ENCODE measurements around the gene RPS15.

The RPS15 gene

DNA sequence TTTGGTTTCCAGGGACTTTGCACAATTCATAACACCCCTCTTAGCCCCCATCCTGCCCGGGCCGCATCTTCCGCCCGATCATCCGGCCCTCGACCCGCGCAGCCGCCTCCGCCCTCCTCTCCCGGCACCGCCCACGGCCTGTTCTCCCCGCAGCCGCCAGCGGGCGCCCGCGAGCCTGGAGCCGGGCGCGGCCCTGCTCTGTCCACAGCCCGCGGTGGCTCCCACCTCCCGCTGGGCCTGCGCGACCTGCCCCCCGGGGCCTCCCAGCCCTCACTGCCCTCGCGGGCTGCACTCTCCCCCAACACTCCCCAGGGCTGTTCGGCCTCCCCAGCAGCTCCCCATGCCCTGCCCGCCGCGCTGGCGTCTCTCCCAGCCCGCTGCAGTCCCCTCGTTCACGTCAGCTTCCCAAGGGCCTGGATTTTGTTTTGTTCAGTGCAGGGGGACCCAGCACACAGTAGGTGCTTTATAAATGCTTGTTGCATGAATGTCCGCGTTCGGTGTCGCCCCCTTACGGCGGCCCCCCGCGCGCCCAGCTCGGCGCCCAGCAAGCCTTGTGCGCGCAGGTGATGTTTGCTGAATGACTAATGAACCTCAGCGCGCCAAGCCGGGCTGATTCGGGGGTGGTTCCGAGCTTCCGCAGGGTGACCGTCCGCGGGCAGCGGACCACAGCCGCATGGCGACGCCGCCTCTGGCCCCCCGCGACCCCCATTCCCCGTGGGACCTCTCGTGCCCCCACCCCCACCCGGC is 7.2 kb downstream of the RPS15 start:
- H3F3A ChIP-seq (ENCODE audit: low read depth): peaks cover 2% of the 10 kb centered on the region; the same call in 1 of the 2 replicates
- peak overlapping the region; percentile 81 for H3K4me2 ChIP-seq (ENCODE audit: low read depth, low read length, poor library complexity, severe bottlenecking)
- peaks cover 30% of the 10 kb centered on the region for H4K20me1 ChIP-seq (ENCODE audit: insufficient read depth, low read length, poor library complexity, severe bottlenecking)
- H3K4me1 ChIP-seq (ENCODE audit: insufficient read depth, low read length, poor library complexity, severe bottlenecking): peaks cover 20% of the 10 kb centered on the region
- H3K36me3 ChIP-seq (ENCODE audit: insufficient read depth, low read length): peaks cover 23% of the 10 kb centered on the region
- H2AFZ ChIP-seq (ENCODE audit: low read length): no peak overlapping the region
- H3K27me3 ChIP-seq (ENCODE audit: insufficient read depth, low read length, poor library complexity, severe bottlenecking): no peaks in the 10 kb centered on the region
- H3K4me3 ChIP-seq (ENCODE audit: low read length, poor library complexity, severe bottlenecking): peak overlapping the region; percentile 65
- H3K9me2 ChIP-seq (replicated peaks; ENCODE audit: low read depth, low read length): no peaks in the 10 kb centered on the region
- H3K9ac ChIP-seq (ENCODE audit: low read depth, low read length, poor library complexity, severe bottlenecking): no peak overlapping the region
- H3K9me3 ChIP-seq (ENCODE audit: insufficient read depth, low read depth, low read length): no peaks in the 10 kb centered on the region
- peaks cover 24% of the 10 kb centered on the region for H3K79me2 ChIP-seq (ENCODE audit: insufficient read depth, low read length)
- TF ChIP-seq EZH2phosphoT487 (IDR thresholded peaks at IDR 0.05; ENCODE audit: borderline replicate concordance): no peak
- TF ChIP-seq, protein P1, sequence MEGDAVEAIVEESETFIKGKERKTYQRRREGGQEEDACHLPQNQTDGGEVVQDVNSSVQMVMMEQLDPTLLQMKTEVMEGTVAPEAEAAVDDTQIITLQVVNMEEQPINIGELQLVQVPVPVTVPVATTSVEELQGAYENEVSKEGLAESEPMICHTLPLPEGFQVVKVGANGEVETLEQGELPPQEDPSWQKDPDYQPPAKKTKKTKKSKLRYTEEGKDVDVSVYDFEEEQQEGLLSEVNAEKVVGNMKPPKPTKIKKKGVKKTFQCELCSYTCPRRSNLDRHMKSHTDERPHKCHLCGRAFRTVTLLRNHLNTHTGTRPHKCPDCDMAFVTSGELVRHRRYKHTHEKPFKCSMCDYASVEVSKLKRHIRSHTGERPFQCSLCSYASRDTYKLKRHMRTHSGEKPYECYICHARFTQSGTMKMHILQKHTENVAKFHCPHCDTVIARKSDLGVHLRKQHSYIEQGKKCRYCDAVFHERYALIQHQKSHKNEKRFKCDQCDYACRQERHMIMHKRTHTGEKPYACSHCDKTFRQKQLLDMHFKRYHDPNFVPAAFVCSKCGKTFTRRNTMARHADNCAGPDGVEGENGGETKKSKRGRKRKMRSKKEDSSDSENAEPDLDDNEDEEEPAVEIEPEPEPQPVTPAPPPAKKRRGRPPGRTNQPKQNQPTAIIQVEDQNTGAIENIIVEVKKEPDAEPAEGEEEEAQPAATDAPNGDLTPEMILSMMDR (conservative IDR thresholded peaks at IDR 0.05; ENCODE audit: low read length): peak; percentile 79

DNA sequence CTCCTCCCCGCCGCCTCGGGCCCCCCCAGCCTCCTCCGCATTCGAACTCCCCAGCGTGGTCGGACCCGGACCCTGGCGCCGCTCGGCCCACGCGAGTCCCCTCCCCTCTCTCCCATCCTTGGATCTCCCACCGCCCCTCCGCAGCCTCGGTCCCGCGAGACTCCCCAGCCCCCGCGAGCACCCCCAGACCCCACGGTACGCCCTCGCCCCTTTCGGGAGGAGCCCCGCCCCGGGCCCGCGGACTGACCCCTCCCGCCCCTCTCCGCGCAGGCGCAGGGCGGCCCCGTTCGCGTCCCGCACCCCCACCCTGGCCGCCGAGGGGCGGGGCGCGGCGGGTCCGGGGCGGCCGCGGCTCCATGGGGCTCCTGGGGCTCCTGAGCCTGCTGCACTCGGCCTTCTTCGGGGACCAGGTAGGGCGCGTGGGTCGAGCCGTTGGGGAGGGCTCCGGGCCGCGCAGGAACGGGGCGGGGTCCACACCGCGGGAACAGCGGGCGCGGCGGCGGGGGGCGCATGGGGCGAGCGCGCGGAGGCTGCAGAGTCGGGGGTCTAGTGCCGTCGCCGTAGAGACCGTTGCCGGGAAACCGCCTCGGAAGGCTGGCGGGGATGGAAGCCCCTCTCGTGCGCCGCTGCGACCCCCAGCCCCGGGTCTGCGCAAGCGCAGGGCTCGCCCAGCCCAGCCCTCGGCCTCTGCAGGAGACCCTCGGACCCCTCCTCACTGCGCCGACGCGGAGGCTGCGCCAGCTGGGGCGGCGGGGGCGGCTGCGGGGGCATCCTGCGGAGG is 7.9 kb downstream of the RPS15 start:
- Histone ChIP-seq H3K9ac (ENCODE audit: low read depth, low read length, poor library complexity, severe bottlenecking) (no peak overlapping the region), H4K20me1 (ENCODE audit: insufficient read depth, low read length, poor library complexity, severe bottlenecking) (peaks cover 22% of the 10 kb centered on the region), H3K79me2 (ENCODE audit: insufficient read depth, low read length) (peaks cover 17% of the 10 kb centered on the region), H2AFZ (ENCODE audit: low read length) (no peak overlapping the region), H3K27me3 (ENCODE audit: insufficient read depth, low read length, poor library complexity, severe bottlenecking) (no peaks in the 10 kb centered on the region), H3K4me1 (ENCODE audit: insufficient read depth, low read length, poor library complexity, severe bottlenecking) (peaks cover 12% of the 10 kb centered on the region), H3K4me3 (ENCODE audit: low read length, poor library complexity, severe bottlenecking) (no peak overlapping the region), H3K9me3 (ENCODE audit: insufficient read depth, low read depth, low read length) (no peaks in the 10 kb centered on the region), H3K9me2 (replicated peaks; ENCODE audit: low read depth, low read length) (no peaks in the 10 kb centered on the region), H3F3A (ENCODE audit: low read depth) (peaks cover 2% of the 10 kb centered on the region; the same call in 1 of the 2 replicates), H3K36me3 (ENCODE audit: insufficient read depth, low read length) (peaks cover 16% of the 10 kb centered on the region; the same call in 1 of the 2 replicates), H3K4me2 (ENCODE audit: low read depth, low read length, poor library complexity, severe bottlenecking) (no peak overlapping the region)
- TF ChIP-seq, protein P1 (conservative IDR thresholded peaks at IDR 0.05; ENCODE audit: low read length): no peak
- no peak for TF ChIP-seq EZH2phosphoT487 (IDR thresholded peaks at IDR 0.05; ENCODE audit: borderline replicate concordance)

DNA sequence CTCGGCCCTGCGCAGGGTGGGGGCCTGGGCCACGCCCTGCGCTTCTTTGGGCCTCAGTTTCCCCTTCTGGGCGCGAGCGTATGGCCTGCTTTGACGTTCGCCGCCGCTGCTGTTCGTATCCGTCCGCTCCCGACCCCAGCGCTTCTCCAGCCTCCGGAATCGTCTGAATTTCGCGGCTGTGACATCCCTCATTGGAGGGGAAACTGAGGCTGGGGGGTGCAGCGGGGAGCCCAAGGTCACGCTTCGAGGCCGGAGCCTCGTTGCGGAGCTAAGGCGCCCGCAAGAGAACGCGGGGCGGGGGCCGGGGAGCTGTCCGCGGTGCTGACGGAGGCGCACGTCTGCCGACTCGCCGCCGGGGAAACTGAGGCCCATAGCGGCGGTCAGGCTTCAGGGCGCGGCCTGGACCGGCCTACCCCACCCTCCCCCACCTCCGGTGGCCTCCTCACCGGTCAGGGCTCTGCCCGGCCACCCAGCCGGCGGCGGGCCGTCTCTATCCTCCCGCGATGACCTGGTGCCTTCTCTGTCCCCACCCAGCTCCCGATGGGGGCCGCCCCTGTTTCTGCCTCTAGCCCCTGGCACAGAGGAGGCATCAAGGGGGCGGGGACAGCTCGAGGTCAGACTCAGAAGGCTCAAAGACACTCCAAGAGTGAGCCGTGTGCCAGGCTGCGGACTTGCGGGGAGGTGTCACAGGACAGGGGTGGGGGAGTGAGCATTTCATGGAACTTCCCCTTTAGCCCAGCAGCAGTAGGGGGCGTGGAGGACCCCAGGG is 8.7 kb downstream of the RPS15 start:
- TF ChIP-seq EZH2phosphoT487 (IDR thresholded peaks at IDR 0.05; ENCODE audit: borderline replicate concordance): no peak
- TF ChIP-seq, protein P1 (conservative IDR thresholded peaks at IDR 0.05; ENCODE audit: low read length): no peak
- Histone ChIP-seq H3K4me3 (ENCODE audit: low read length, poor library complexity, severe bottlenecking) (no peak overlapping the region), H3K79me2 (ENCODE audit: insufficient read depth, low read length) (peaks cover 9% of the 10 kb centered on the region), H3K9me3 (ENCODE audit: insufficient read depth, low read depth, low read length) (no peaks in the 10 kb centered on the region), H3K9ac (ENCODE audit: low read depth, low read length, poor library complexity, severe bottlenecking) (no peak overlapping the region), H3K27me3 (ENCODE audit: insufficient read depth, low read length, poor library complexity, severe bottlenecking) (no peaks in the 10 kb centered on the region), H3K4me1 (ENCODE audit: insufficient read depth, low read length, poor library complexity, severe bottlenecking) (peaks cover 11% of the 10 kb centered on the region), H3F3A (ENCODE audit: low read depth) (peaks cover 2% of the 10 kb centered on the region; the same call in 1 of the 2 replicates), H3K36me3 (ENCODE audit: insufficient read depth, low read length) (peaks cover 8% of the 10 kb centered on the region; the same call in 1 of the 2 replicates), H3K4me2 (ENCODE audit: low read depth, low read length, poor library complexity, severe bottlenecking) (no peak overlapping the region), H4K20me1 (ENCODE audit: insufficient read depth, low read length, poor library complexity, severe bottlenecking) (peaks cover 14% of the 10 kb centered on the region), H2AFZ (ENCODE audit: low read length) (no peak overlapping the region), H3K9me2 (replicated peaks; ENCODE audit: low read depth, low read length) (no peaks in the 10 kb centered on the region)
